Measurements from ENCODE around the gene SETD5.

DNA sequence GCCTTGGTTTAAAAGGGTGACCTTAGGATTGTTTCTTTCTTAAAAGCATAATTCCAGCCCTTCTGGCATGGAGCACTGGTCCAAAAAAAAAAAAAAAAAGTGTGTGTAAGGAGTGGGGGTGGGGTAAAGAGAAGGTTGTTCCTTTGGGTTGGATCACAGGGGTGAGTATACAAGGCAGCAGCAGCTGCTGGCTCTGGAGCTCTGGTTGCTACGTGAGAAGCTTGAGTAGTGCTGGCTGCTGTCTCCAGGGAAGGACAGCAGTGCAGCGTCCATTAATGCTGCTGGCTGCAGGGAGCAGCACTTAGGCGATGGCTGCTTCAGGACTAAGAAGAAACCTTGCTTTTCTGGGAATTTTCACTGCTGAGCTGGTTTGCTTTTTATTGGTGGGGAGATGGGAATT, 2.3 kb downstream of the SETD5 start:
- TF ChIP-seq POLR2A (IDR thresholded peaks at IDR 0.05) (no peak), CTCF (IDR thresholded peaks at IDR 0.05) (no peak)

Data from Peyer's patch (tissue), 4 donors.